Right lobe of liver (tissue), 6 donors: ENCODE measurements around the gene ASTN1. TPM values are rescaled to one million over a fixed set of nuclear protein-coding genes. Genes with fewer than 3 reads are reported as not detected.
A peak's percentile ranks its signal among the peaks of the same experiment; 100 is the strongest.

Source experiments
- ATAC-seq, 4 donors: fragments of 200-7000 bp; cut with Tn5 transposase; one replicate each; pipeline ENCODE4 v1.9.1; 2020; ENCODE audit warnings: mild to moderate bottlenecking in 4 of 4, moderate library complexity in 4 of 4
- DNase-seq, 3 donors: peaks; one replicate each; pipeline ENCODE4 v3.0.0-alpha.2; 2020
- H3K27ac ChIP-seq, 3 donors: fragments of 200-600 bp; one replicate each; pipeline ENCODE4 v1.8.0; 2022
- H3K27me3 ChIP-seq, 2 donors: fragments of 200-600 bp; one replicate each; pipeline ENCODE4 v1.8.0; 2022
- H3K36me3 ChIP-seq, 4 donors: fragments of 200-600 bp; sonication (generic) in 1 of 4; one replicate each; pipeline versions ENCODE4 v1.5.1 to v1.8.0; 2017 to 2022; ENCODE audit warnings: control low read depth in 1 of 4
- H3K4me1 ChIP-seq, 4 donors: fragments of 200-600 bp; sonication (generic) in 1 of 4; one replicate each; pipeline versions ENCODE4 v1.5.1 to v1.8.0; 2017 to 2022; ENCODE audit warnings: control low read depth in 1 of 4
- H3K4me3 ChIP-seq, 3 donors: fragments of 200-600 bp; one replicate each; pipeline ENCODE4 v1.8.0; 2022
- H3K9me3 ChIP-seq, 4 donors: fragments of 200-600 bp; sonication (generic) in 1 of 4; one replicate each; pipeline versions ENCODE4 v1.5.1 to v1.8.0; 2017 to 2022; ENCODE audit warnings: control low read depth in 1 of 4
- POLR2A ChIP-seq: fragments of 450-650 bp; IDR thresholded peaks from one replicate; pipeline ENCODE4 v1.6.1; 2017; ENCODE audit warnings: antibody characterized with exemption, mild to moderate bottlenecking
- WGBS: methylation state at CpG from one replicate; pipeline ENCODE4 v1.1.6; 2018; ENCODE audit warnings: low coverage, low lambda C conversion rate; ENCODE audit not compliant: insufficient coverage; ENCODE audit errors: missing lambda C conversion rate; 5-methylcytosine and 5-hydroxymethylcytosine counted together
- intact Hi-C, 2 donors: fragments of 100-400 bp; cut with DNase I; formaldehyde crosslinking; loops; one replicate each; pipeline versions ENCODE4 v1.11.2 to v1.14.1; 2022
- total RNA-seq, 6 experiments: library from RNA; depleted of rRNA in 2 of 6; stranded (reverse); fragments of >200 nt in 2 of 6; fragmentation: NEBNext Ultra II Directional in 3 of 6; extraction: Animal tissue kit (Norgen Biotek cat#: 25700) in 3 of 6; gene quantifications; one replicate each; pipeline versions ENCODE4 v1.1.0 to v1.2.4, GENCODE V29; 2016 to 2023
- TF ChIP-seq, protein P1 (sequence below), 4 donors: fragments of 200-600 bp in 3 of 4; fragments of 450-650 bp in 1 of 4; IDR thresholded peaks; one replicate each; pipeline versions ENCODE4 v1.5.1 to v1.8.0; 2016 to 2022; ENCODE audit warnings: antibody characterized with exemption in 4 of 4, mild to moderate bottlenecking in 2 of 4
- donor health status: DM: no; HTN: yes; CAD: no.
- donor health status: DM: no; HTN: no; CAD: no.
- donor health status: DM: no; HTN: no; CAD: no.
- donor health status: DM: no; HTN: yes; CAD: no.
- donor health status: DM: no; HTN: yes; CAD: no.

Gene ASTN1
- total RNA-seq, 6 experiments from 2014 or later: 0.06 to 0.78 (median 0.18) TPM

DNA sequence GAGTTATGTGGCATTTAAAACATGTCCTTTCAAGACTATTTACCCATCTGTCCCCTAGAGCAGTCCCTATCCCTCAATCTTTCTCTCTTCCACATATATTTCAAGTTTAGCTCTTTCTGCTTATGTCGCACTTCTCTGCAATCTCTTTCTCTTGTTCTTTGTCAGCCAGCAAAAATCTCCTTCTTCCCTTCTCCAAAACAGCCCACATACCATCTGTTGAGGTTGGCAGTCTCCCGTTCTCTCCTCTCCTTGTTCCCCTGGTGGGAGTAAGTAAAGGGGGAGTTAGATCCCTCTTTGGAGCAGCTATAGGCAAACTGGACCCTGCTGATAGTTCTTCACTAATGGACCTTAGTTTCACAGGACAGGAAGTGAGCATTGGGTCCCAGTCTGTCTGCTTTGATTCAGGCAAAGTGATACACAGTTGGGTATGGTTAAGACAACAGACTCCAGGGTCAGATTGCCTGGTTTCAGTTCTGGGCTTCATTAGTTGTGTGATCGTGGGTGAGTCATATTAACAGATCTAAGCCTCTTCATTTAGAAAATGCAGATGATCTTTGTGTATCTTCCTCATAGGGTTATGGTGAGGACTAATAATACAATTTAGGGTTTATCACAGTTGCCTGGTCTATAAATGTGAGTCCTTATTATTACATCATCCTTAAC is 25.9 kb upstream of the ASTN1 start:
- ATAC-seq (no peak), DNase-seq (no peak)
- no peaks in the 10 kb centered on the region for H3K9me3 ChIP-seq
- no peak overlapping the region for H3K4me3 ChIP-seq
- H3K27ac ChIP-seq: no peak overlapping the region
- 43% methylated on average over 3 of the region's 3 CpGs for WGBS
- no peaks in the 10 kb centered on the region for H3K27me3 ChIP-seq
- no peaks in the 10 kb centered on the region for H3K36me3 ChIP-seq
- no peaks in the 10 kb centered on the region for H3K4me1 ChIP-seq
- TF ChIP-seq, protein P1, sequence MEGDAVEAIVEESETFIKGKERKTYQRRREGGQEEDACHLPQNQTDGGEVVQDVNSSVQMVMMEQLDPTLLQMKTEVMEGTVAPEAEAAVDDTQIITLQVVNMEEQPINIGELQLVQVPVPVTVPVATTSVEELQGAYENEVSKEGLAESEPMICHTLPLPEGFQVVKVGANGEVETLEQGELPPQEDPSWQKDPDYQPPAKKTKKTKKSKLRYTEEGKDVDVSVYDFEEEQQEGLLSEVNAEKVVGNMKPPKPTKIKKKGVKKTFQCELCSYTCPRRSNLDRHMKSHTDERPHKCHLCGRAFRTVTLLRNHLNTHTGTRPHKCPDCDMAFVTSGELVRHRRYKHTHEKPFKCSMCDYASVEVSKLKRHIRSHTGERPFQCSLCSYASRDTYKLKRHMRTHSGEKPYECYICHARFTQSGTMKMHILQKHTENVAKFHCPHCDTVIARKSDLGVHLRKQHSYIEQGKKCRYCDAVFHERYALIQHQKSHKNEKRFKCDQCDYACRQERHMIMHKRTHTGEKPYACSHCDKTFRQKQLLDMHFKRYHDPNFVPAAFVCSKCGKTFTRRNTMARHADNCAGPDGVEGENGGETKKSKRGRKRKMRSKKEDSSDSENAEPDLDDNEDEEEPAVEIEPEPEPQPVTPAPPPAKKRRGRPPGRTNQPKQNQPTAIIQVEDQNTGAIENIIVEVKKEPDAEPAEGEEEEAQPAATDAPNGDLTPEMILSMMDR (IDR thresholded peaks at IDR 0.05): no peak
- TF ChIP-seq POLR2A: no peak
- intact Hi-C loops: no loop called here

DNA sequence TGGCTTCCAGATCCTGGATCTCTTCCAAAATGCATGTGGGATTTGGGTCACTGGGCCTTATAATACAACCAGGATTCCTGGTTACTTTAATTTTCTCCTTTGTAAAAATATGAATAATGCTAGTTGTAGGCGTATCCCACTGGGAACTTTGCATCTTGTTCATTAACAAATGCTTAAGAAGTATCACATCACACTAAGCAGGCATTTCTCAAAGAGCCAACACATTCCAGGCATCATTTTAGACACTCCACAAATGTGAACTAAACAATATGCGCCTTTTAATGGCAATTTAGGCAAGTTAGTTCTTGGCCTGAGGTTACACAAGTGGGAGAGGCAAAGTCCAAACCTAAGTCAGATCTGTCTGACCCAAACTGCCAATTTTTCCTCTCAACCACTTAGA is 22.1 kb upstream of the ASTN1 start:
- Histone ChIP-seq H3K4me3 (no peak overlapping the region), H3K36me3 (no peaks in the 10 kb centered on the region), H3K4me1 (peaks cover 0 to 2% (median 0%) of the 10 kb centered on the region in 4 donors), H3K9me3 (no peaks in the 10 kb centered on the region), H3K27ac (no peak overlapping the region), H3K27me3 (peaks cover 0 to 3% of the 10 kb centered on the region in 2 donors)
- intact Hi-C loops: no loop called here
- DNase-seq: no peak
- WGBS: 92% methylated on average over 2 of the region's 2 CpGs
- TF ChIP-seq POLR2A: no peak
- TF ChIP-seq, protein P1 (IDR thresholded peaks at IDR 0.05): no peak
- ATAC-seq: no peak

DNA sequence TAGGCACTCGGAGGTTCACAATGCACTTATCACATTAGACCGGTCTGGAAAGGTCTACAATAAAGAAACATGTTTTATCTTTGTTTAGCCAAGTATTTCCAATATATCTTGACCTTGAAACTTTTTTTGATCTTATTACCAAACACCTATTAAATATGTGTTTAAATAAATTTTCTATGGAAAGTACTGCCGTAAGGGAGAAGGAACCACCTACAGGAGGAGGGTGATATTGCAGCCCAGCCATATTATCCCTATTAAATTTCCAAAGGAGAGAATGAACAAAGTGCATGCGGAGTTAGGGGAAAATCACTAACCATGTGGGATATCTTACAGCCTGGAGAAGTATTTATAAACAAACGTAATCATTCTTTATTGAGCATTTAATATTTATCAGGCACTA is 20.7 kb upstream of the ASTN1 start:
- no peak for TF ChIP-seq POLR2A
- TF ChIP-seq, protein P1 (IDR thresholded peaks at IDR 0.05): peak in 3 of 4 donors; percentile 14 to 41 (median 33)
- intact Hi-C loops: no loop called here
- WGBS: 64% methylated on average over 5 of the region's 5 CpGs

DNA sequence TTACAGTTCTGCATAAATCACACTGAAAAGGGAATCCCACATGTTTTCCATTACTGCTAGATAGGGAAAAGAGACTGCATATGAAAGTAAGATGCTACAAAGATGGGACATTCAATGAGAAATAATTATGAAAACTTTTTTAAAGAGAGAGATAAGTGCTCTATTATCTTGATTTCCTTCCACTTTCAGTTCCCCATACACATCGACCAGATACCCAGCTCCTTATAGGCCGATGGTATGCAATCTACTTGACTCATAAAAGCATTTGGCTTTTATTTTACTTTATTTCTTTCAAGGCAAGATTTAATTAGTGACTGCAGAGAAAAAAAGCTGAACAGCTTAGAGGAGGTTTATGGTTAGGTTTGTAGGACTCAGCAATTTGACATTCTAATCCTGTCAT is 19.3 kb upstream of the ASTN1 start:
- Histone ChIP-seq H3K9me3 (no peaks in the 10 kb centered on the region), H3K4me1 (peaks cover 0 to 6% (median 0%) of the 10 kb centered on the region in 4 donors), H3K4me3 (no peak overlapping the region), H3K36me3 (no peaks in the 10 kb centered on the region), H3K27ac (no peak overlapping the region), H3K27me3 (peaks cover 0 to 3% of the 10 kb centered on the region in 2 donors)
- 38% methylated on average over 2 of the region's 2 CpGs for WGBS
- TF ChIP-seq POLR2A: no peak
- TF ChIP-seq, protein P1 (IDR thresholded peaks at IDR 0.05): no peak
- DNase-seq (no peak), ATAC-seq (no peak)
- intact Hi-C loops: no loop called here

More for the DNA sequence above, 20.7 kb upstream of the ASTN1 start:
- H3K9me3 ChIP-seq: no peaks in the 10 kb centered on the region
- no peaks in the 10 kb centered on the region for H3K36me3 ChIP-seq
- DNase-seq (no peak), ATAC-seq (no peak)
- peaks cover 0 to 6% (median 0%) of the 10 kb centered on the region in 4 donors for H3K4me1 ChIP-seq
- H3K27ac ChIP-seq: no peak overlapping the region
- no peak overlapping the region for H3K4me3 ChIP-seq
- H3K27me3 ChIP-seq: peaks cover 0 to 3% of the 10 kb centered on the region in 2 donors
